CD14-positive monocyte (primary cell): ENCODE results near the gene PDF. TPM values are rescaled to one million over a fixed set of nuclear protein-coding genes. Genes with fewer than 3 reads are reported as not detected.
"Not testable (repeated sequence)": the region's sequence is repeated elsewhere in the genome, so short reads cannot be mapped to it uniquely, and the experiment has no call there.

Source experiments
- DNase-seq, 3 donors: peaks; one replicate each; pipeline ENCODE4 v3.0.0-alpha.2; 2011 to 2022
- H2AFZ ChIP-seq: 2 replicates; pipeline ENCODE4 v1.6.0; 2012; ENCODE audit warnings: mild to moderate bottlenecking, low read depth, low read length, inconsistent platforms; ENCODE audit not compliant: insufficient read depth, poor library complexity, severe bottlenecking
- H3K27ac ChIP-seq, 2 donors: 1 replicate in 1 of 2; 2 replicates in 1 of 2; pipeline ENCODE4 v1.5.1; 2012 to 2013; ENCODE audit warnings: low read length in 2 of 2, control low read depth in 1 of 2, inconsistent platforms in 1 of 2, low read depth in 1 of 2, mild to moderate bottlenecking in 1 of 2
- H3K27me3 ChIP-seq, 2 donors: one replicate each; pipeline versions ENCODE4 v1.6.0 to v1.6.1; 2011 to 2013; ENCODE audit warnings: low read length in 2 of 2; ENCODE audit not compliant: control insufficient read depth in 2 of 2, insufficient read depth in 2 of 2
- H3K36me3 ChIP-seq, 2 donors: replicated peaks in 1 of 2; 1 replicate in 1 of 2; 2 replicates in 1 of 2; pipeline versions ENCODE4 v1.5.1 to v1.6.1; 2012 to 2013; ENCODE audit warnings: low read length in 2 of 2, control low read depth in 1 of 2, inconsistent platforms in 1 of 2, mild to moderate bottlenecking in 1 of 2; ENCODE audit not compliant: insufficient read depth in 2 of 2, control insufficient read depth in 1 of 2
- H3K4me1 ChIP-seq, 2 donors: 1 replicate in 1 of 2; 2 replicates in 1 of 2; pipeline versions ENCODE4 v1.5.1 to v1.6.1; 2012 to 2013; ENCODE audit warnings: low read length in 2 of 2, control low read depth in 1 of 2, inconsistent platforms in 1 of 2, mild to moderate bottlenecking in 1 of 2, moderate library complexity in 1 of 2; ENCODE audit not compliant: insufficient read depth in 2 of 2, control insufficient read depth in 1 of 2
- H3K4me2 ChIP-seq: replicated peaks from 2 replicates; pipeline ENCODE3; 2012; ENCODE audit warnings: low read length, moderate library complexity, mild to moderate bottlenecking; ENCODE audit not compliant: poor library complexity, severe bottlenecking; ENCODE audit errors: extremely low read depth
- H3K4me3 ChIP-seq, 3 experiments: fragments of 200-600 bp in 1 of 3; sonication (generic) in 1 of 3; replicated peaks in 1 of 3; 1 replicate in 2 of 3; 2 replicates in 1 of 3; pipeline ENCODE4 v1.5.1; 2011 to 2013; ENCODE audit warnings: low read length in 3 of 3, mild to moderate bottlenecking in 3 of 3, control low read depth in 2 of 3, low read depth in 2 of 3, inconsistent platforms in 1 of 3, moderate library complexity in 1 of 3
- H3K79me2 ChIP-seq: 2 replicates; pipeline ENCODE4 v1.6.0; 2012; ENCODE audit warnings: mild to moderate bottlenecking, control low read depth, inconsistent platforms, low read length, moderate library complexity; ENCODE audit not compliant: insufficient read depth
- H3K9ac ChIP-seq: 2 replicates; pipeline ENCODE4 v1.6.0; 2017; ENCODE audit warnings: low read length, mild to moderate bottlenecking; ENCODE audit not compliant: insufficient read depth, poor library complexity, severe bottlenecking
- H3K9me3 ChIP-seq, 2 donors: replicated peaks in 1 of 2; 1 replicate in 1 of 2; 2 replicates in 1 of 2; pipeline versions ENCODE4 v1.5.1 to v1.6.1; 2012 to 2013; ENCODE audit warnings: low read length in 2 of 2, control low read depth in 1 of 2; ENCODE audit not compliant: control insufficient read depth in 1 of 2, insufficient read depth in 1 of 2
- H4K20me1 ChIP-seq: 2 replicates; pipeline ENCODE4 v1.6.0; 2012; ENCODE audit warnings: mild to moderate bottlenecking, low read length, control low read depth, moderate library complexity; ENCODE audit not compliant: insufficient read depth
- H3K27ac Mint-ChIP-seq, 7 donors: one replicate each; pipeline ENCODE4 v1.8.0; 2020; ENCODE audit warnings: mild to moderate bottlenecking in 7 of 7, mixed read lengths in 7 of 7, moderate library complexity in 6 of 7, inconsistent platforms in 2 of 7
- H3K27me3 Mint-ChIP-seq, 3 donors: one replicate each; pipeline ENCODE4 v1.8.0; 2021 to 2022; ENCODE audit warnings: low read depth in 3 of 3, mild to moderate bottlenecking in 3 of 3, mixed read lengths in 3 of 3, moderate library complexity in 3 of 3, inconsistent platforms in 1 of 3
- H3K36me3 Mint-ChIP-seq, 2 donors: one replicate each; pipeline ENCODE4 v1.8.0; 2020; ENCODE audit warnings: mixed read lengths in 2 of 2, inconsistent platforms in 1 of 2, mild to moderate bottlenecking in 1 of 2
- H3K4me1 Mint-ChIP-seq: one replicate; pipeline ENCODE4 v1.8.0; 2020; ENCODE audit warnings: mild to moderate bottlenecking, mixed read lengths
- H3K4me3 Mint-ChIP-seq, 2 donors: one replicate each; pipeline ENCODE4 v1.8.0; 2020; ENCODE audit warnings: mild to moderate bottlenecking in 2 of 2, mixed read lengths in 2 of 2, moderate library complexity in 1 of 2
- H3K9me3 Mint-ChIP-seq, 7 donors: one replicate each; pipeline ENCODE4 v1.8.0; 2020 to 2022; ENCODE audit warnings: mixed read lengths in 7 of 7, mild to moderate bottlenecking in 6 of 7, moderate library complexity in 6 of 7, inconsistent platforms in 2 of 7
- CTCF ChIP-seq: fragments of 200-600 bp; IDR thresholded peaks from one replicate; pipeline ENCODE4 v1.8.0; 2022; ENCODE audit warnings: antibody characterized with exemption, mild to moderate bottlenecking
- WGBS: methylation state at CpG from one replicate; pipeline ENCODE4 v1.1.5; 2013; ENCODE audit warnings: missing lambda C conversion rate; ENCODE audit not compliant: insufficient coverage; 5-methylcytosine and 5-hydroxymethylcytosine counted together
- intact Hi-C, 2 donors: fragments of 100-400 bp; cut with micrococcal nuclease; formaldehyde crosslinking; loops; one replicate each; pipeline versions ENCODE4 v1.15.0 to v1.15.1; 2023
- polyA plus RNA-seq, 3 donors: library from polyadenylated mRNA; depleted of rRNA in 1 of 3; unstranded in 2 of 3; stranded (reverse) in 1 of 3; fragments of 300-500 nt in 2 of 3; fragments of >200 nt in 1 of 3; fragmentation: Illumina TruSeq in 2 of 3; gene quantifications; 1 replicate in 2 of 3; 2 replicates in 1 of 3; pipeline ENCODE4 v1.2.3, GENCODE V29; 2012 to 2021

Gene PDF
- polyA plus RNA-seq, 3 donors = 2.3 to 7.2 (median 4.2) TPM

GRCh38 chr16:69301187-69301586, 29.2 kb downstream of the PDF start:
- Mint-ChIP-seq H3K4me1 (peaks cover 31% of the 10 kb centered on the region), H3K27me3 (peaks cover 1 to 8% (median 7%) of the 10 kb centered on the region in 3 donors), H3K4me3 (no peak overlapping the region), H3K36me3 (peaks cover 10 to 12% of the 10 kb centered on the region in 2 donors), H3K9me3 (peaks cover 0 to 3% (median 0%) of the 10 kb centered on the region in 7 donors), H3K27ac (no peak overlapping the region)
- peaks cover 28 to 32% of the 10 kb centered on the region in 2 donors for H3K4me1 ChIP-seq
- TF ChIP-seq CTCF = no peak
- WGBS = 100% methylated on average over 1 of the region's 1 CpG
- H2AFZ ChIP-seq = no peak overlapping the region
- no peaks in the 10 kb centered on the region for H3K27me3 ChIP-seq
- H3K9me3 ChIP-seq = no peaks in the 10 kb centered on the region
- H3K79me2 ChIP-seq = no peaks in the 10 kb centered on the region
- intact Hi-C loops = no loop called here
- H3K4me3 ChIP-seq = no peak overlapping the region
- no peak overlapping the region for H3K4me2 ChIP-seq
- no peak for DNase-seq
- no peak overlapping the region for H3K27ac ChIP-seq
- no peak overlapping the region for H3K9ac ChIP-seq
- no peaks in the 10 kb centered on the region for H3K36me3 ChIP-seq
- H4K20me1 ChIP-seq = no peaks in the 10 kb centered on the region

- Mint-ChIP-seq H3K27ac (peak overlapping the region in 6 of 7 donors; percentile 60 to 89 (median 74)), H3K9me3 (peaks cover 0 to 3% (median 0%) of the 10 kb centered on the region in 7 donors), H3K4me1 (peaks cover 31% of the 10 kb centered on the region), H3K27me3 (peaks cover 0 to 10% (median 2%) of the 10 kb centered on the region in 3 donors), H3K36me3 (peaks cover 10 to 12% of the 10 kb centered on the region in 2 donors), H3K4me3 (no peak overlapping the region)
- no peak for TF ChIP-seq CTCF
- no peak overlapping the region for H3K4me3 ChIP-seq
- peak overlapping the region; percentile 39 to 54 for H3K27ac ChIP-seq
- no CpG with 5 or more reads among the region's 4 CpGs for WGBS
- H3K9ac ChIP-seq = no peak overlapping the region
- H2AFZ ChIP-seq = no peak overlapping the region
- no peak overlapping the region for H3K4me2 ChIP-seq
- no peaks in the 10 kb centered on the region for H3K27me3 ChIP-seq
- H4K20me1 ChIP-seq = no peaks in the 10 kb centered on the region
- DNase-seq = no peak
- H3K36me3 ChIP-seq = no peaks in the 10 kb centered on the region
- H3K9me3 ChIP-seq = no peaks in the 10 kb centered on the region
- intact Hi-C loops = no loop called here
- no peaks in the 10 kb centered on the region for H3K79me2 ChIP-seq
- peaks cover 28 to 32% of the 10 kb centered on the region in 2 donors for H3K4me1 ChIP-seq
Observed at GRCh38 chr16:69298261-69298660, 32.1 kb downstream of the PDF start.

- H3K27me3 ChIP-seq, H4K20me1 ChIP-seq, H3K36me3 ChIP-seq, H3K4me3 Mint-ChIP-seq, H3K79me2 ChIP-seq, H3K9me3 Mint-ChIP-seq, H2AFZ ChIP-seq, H3K4me3 ChIP-seq, H3K27me3 Mint-ChIP-seq, DNase-seq, H3K9me3 ChIP-seq, H3K9ac ChIP-seq, H3K27ac ChIP-seq, H3K4me2 ChIP-seq, intact Hi-C loops: not testable (repeated sequence)
- peaks cover 31% of the 10 kb centered on the region for H3K4me1 Mint-ChIP-seq
- peak overlapping the region in 1 of 7 donors; percentile 25 for H3K27ac Mint-ChIP-seq
- H3K4me1 ChIP-seq = peaks cover 28 to 32% of the 10 kb centered on the region in 2 donors
- WGBS = 92% methylated on average over 2 of the region's 7 CpGs
- H3K36me3 Mint-ChIP-seq = peaks cover 8 to 12% of the 10 kb centered on the region in 2 donors
Observed at GRCh38 chr16:69296771-69297170, 33.6 kb downstream of the PDF start.
